Neutrophil (primary cell): ENCODE measurements around the gene TIMP2.

Source experiments
- H3K27ac ChIP-seq: fragments of 200-600 bp; sonication (generic); 2 replicates; pipeline ENCODE4 v1.5.1; 2016; ENCODE audit warnings: mild to moderate bottlenecking, moderate library complexity
- H3K27me3 ChIP-seq: fragments of 200-600 bp; sonication (generic); 2 replicates; pipeline ENCODE4 v1.6.0; 2016; ENCODE audit warnings: mild to moderate bottlenecking
- H3K36me3 ChIP-seq: fragments of 200-600 bp; sonication (generic); 2 replicates; pipeline ENCODE4 v1.5.1; 2017
- H3K4me1 ChIP-seq, 2 experiments: fragments of 200-600 bp in 1 of 2; sonication (generic) in 1 of 2; 1 replicate in 1 of 2; 2 replicates in 1 of 2; pipeline versions ENCODE4 v1.5.1 to v1.6.1; 2013 to 2016; ENCODE audit warnings: low read depth in 1 of 2, low read length in 1 of 2, mild to moderate bottlenecking in 1 of 2, moderate library complexity in 1 of 2; ENCODE audit not compliant: control insufficient read depth in 1 of 2, insufficient read depth in 1 of 2
- H3K4me3 ChIP-seq, 2 experiments: fragments of 200-600 bp in 1 of 2; sonication (generic) in 1 of 2; 1 replicate in 1 of 2; 2 replicates in 1 of 2; pipeline ENCODE4 v1.5.1; 2013 to 2016; ENCODE audit warnings: low read depth in 1 of 2, low read length in 1 of 2, mild to moderate bottlenecking in 1 of 2, moderate library complexity in 1 of 2
- H3K9me3 ChIP-seq: fragments of 200-600 bp; sonication (generic); 2 replicates; pipeline ENCODE4 v1.5.1; 2016
- CTCF ChIP-seq: fragments of 200-600 bp; sonication (generic); IDR thresholded peaks from 2 replicates; pipeline ENCODE4 v1.5.1; 2016; ENCODE audit warnings: antibody characterized with exemption

TIMP2 gene

GRCh38 chr17:78940258-78940657 is 15.1 kb upstream of the TIMP2 start:
- Histone ChIP-seq H3K27ac (no peak overlapping the region), H3K27me3 (no peaks in the 10 kb centered on the region), H3K36me3 (no peaks in the 10 kb centered on the region), H3K9me3 (no peaks in the 10 kb centered on the region), H3K4me1 (no peaks in the 10 kb centered on the region), H3K4me3 (no peak overlapping the region)
- no peak for TF ChIP-seq CTCF

GRCh38 chr17:78939615-78940014 is 14.4 kb upstream of the TIMP2 start:
- H3K36me3 ChIP-seq, result no peaks in the 10 kb centered on the region
- no peak overlapping the region for H3K27ac ChIP-seq
- no peaks in the 10 kb centered on the region for H3K9me3 ChIP-seq
- no peaks in the 10 kb centered on the region for H3K4me1 ChIP-seq
- no peak for TF ChIP-seq CTCF
- no peaks in the 10 kb centered on the region for H3K27me3 ChIP-seq
- no peak overlapping the region for H3K4me3 ChIP-seq

- no peak for TF ChIP-seq CTCF
- Histone ChIP-seq H3K36me3 (no peaks in the 10 kb centered on the region), H3K27me3 (no peaks in the 10 kb centered on the region), H3K9me3 (no peaks in the 10 kb centered on the region), H3K4me3 (no peak overlapping the region), H3K4me1 (peaks cover 6 to 13% of the 10 kb centered on the region in 2 experiments), H3K27ac (no peak overlapping the region)
Observed at GRCh38 chr17:78937561-78937960, 12.4 kb upstream of the TIMP2 start.

- Histone ChIP-seq H3K4me1 (peaks cover 6 to 13% of the 10 kb centered on the region in 2 experiments), H3K4me3 (no peak overlapping the region), H3K9me3 (no peaks in the 10 kb centered on the region), H3K36me3 (no peaks in the 10 kb centered on the region), H3K27me3 (no peaks in the 10 kb centered on the region), H3K27ac (no peak overlapping the region)
- TF ChIP-seq CTCF, result no peak
Observed at GRCh38 chr17:78935419-78936323, 10.5 kb upstream of the TIMP2 start.

- no peaks in the 10 kb centered on the region for H3K36me3 ChIP-seq
- TF ChIP-seq CTCF, result no peak
- H3K27me3 ChIP-seq, result no peaks in the 10 kb centered on the region
- H3K4me3 ChIP-seq, result no peak overlapping the region
- no peak overlapping the region for H3K27ac ChIP-seq
- no peaks in the 10 kb centered on the region for H3K9me3 ChIP-seq
- H3K4me1 ChIP-seq, result peaks cover 6 to 13% of the 10 kb centered on the region in 2 experiments
Observed at GRCh38 chr17:78934681-78935418, 9.7 kb upstream of the TIMP2 start.
